GM18873 (cell line): ENCODE measurements around the gene MRI1.

Experiments
- ATAC-seq: cut with Tn5 transposase; IDR thresholded peaks from one replicate; pipeline ENCODE4 v1.9.1; 2021; ENCODE audit warnings: mild to moderate bottlenecking, moderate library complexity, moderate number of reproducible peaks; ENCODE audit not compliant: unreplicated experiment, low FRiP score

The MRI1 gene

DNA sequence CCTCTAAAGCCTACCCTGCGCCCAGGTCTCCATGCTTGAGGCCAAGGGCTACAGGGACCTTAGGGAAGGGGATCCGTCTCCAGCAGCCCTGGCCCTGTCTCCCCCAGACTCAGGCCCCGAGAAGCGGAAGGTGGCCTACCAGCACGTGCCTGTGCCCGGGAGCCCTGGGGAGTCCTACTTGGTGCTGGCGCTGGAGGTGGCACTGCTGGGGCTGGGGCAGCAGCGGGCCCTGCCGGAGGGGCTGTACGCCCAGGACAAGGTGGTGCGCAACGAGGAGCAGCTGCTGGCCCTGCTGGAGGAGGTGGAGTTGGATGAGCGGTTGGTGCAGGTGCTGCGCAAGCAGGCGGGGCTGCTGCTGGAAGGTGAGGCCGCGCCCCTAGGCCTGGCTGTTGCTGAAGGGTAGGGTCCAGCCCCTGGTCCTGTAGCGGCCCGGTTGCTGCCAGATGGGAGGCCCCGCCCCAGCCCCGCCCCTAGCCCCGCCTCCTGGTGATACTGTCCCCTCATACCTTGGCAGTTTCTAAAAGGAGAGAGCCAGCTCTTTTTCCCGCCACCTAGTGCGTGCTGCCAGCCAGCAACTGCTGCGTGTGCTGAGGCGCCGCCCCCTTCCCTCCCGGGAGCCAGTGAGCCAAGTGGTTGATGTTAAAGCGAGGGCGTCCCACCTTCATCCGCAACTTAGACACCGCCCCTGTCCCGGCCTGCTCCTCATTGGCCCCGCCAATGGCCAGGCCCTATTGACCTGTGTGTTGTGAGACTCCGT, 53.5 kb downstream of the MRI1 start:
- peak; percentile 38 for ATAC-seq

DNA sequence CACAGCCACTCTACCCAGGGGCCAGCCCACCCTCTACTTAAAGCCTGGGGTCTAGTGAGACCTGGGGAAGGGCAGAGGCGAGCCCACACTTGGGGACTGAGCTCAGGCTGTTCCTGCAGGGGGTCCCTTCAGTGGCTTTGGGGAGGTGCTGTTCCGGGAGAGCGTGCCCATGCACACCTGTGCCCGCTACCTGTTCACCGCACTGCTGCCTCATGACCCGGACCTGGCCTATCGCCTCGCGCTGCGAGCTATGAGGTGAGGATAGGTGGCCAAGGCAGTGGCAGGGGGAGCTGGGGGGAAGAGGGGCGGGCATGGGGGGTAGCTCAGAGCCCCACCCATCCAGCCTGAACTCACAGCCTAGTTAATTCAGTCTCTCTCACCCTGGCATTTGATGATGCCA, 54.9 kb downstream of the MRI1 start:
- no peak for ATAC-seq

DNA sequence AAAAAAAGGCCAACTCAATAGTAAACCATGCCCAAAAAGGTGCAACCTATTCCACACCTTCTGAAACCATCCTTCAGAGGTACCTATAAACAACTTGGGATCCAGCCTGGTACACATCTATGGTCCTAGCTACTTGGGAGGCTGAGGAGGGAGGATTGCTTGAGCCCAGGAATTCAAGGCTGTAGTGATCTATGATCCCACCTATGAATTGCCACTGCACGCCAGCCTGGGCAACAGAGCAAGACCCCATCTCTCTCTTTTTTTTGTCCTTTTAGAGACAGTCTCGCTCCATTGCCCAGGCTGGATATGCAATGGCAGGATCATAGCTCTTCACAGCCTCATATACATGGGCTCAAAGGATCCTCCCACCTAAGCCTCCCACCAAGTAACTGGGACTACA, 57.0 kb downstream of the MRI1 start:
- no peak for ATAC-seq

DNA sequence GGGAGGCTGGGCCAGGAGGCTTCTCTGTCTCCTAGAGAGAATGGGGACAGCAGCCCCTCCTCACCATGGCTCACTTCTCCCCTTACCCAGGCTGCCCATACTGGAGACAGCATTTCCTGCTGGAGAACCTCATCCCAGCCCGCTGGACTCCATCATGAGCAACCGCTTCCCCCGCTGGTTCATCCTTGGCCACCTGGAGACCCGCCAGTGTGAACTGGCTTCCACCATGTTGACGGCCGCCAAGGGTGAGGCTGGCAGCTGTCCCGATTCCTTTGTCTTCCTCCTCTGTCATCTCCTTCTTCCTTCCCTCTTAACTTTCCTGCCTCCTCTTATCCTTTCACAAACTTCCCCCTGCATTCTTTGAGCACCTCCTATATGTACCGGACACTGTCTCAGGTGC, 58.9 kb downstream of the MRI1 start:
- no peak for ATAC-seq
